GM21381 (cell line): ENCODE measurements around the gene SETD1B.
"Not testable (repeated sequence)": the region's sequence is repeated elsewhere in the genome, so short reads cannot be mapped to it uniquely, and the experiment has no call there.

ENCODE experiments used
- ATAC-seq: cut with Tn5 transposase; IDR thresholded peaks from one replicate; pipeline ENCODE4 v1.9.1; 2021; ENCODE audit warnings: mild to moderate bottlenecking, moderate library complexity; ENCODE audit not compliant: unreplicated experiment

Gene SETD1B

DNA sequence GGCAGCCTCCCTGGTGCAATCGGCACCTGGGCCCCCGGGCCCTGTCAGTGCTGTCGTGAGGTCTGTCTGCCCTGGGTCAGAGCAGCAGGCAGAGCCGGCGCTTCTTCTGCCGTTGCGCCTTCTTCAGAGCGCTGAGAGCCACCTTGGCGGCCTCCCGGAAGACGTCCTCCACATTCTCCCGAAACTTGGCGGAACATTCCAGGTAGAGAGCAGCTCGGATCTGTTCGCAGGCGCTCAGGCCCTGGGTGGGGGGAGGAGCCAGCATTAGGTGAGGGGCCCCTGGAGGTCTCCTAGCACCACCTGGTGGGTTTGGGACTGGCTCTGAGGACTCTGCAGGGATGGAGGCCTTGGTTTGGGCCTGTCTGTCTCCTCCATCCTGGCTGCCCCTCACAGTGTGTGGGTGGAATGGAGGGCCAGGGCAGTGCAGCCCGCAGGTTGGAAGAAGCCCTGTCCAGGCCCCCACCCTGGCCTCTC is 24.4 kb upstream of the SETD1B start:
- ATAC-seq, result no peak

DNA sequence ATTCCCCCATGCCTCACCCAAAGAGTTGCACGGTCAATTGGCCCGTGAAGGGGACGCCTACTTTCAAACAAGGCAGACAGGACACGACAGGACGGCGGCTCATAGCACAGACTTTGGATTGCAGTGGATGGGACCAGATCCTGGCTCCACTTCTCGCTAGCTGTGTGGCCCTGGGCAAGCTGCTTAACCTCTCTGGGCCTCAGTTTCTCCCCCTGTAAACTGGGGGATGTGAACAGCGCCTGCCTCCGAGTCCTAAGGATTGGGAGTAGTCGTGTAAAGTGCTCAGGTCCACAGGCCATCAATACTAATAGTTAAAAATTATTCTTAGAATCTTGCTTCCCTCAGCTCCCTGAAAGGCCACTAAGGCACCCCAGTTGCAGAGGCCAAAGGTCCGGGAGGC is 23.4 kb upstream of the SETD1B start:
- ATAC-seq, result no peak

DNA sequence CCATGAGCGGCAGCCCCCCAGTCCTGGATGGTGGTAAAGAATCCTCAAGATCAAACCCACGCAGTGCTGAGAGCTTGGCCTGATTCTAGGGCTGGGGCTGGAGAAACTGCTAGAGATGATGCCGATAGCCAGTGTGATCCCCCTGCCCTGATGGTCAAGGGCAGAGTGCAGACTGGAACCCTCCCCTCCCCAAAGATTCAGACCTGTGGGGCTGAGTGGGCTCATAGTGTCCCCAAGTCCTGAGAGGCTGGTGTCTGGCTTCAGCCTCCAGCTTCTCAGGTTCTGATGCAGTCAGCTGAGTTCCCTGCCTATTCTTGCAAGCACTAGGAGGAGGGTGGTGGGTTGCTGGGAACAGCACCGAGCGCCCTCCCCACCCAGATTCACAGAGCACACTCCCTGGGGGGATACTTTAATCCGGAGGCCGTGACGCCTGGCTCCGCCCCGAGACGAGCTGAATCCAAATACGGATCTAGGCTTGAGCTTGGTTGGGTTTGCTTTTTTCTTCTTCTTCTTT is 22.3 kb upstream of the SETD1B start:
- peak; percentile 25 for ATAC-seq

DNA sequence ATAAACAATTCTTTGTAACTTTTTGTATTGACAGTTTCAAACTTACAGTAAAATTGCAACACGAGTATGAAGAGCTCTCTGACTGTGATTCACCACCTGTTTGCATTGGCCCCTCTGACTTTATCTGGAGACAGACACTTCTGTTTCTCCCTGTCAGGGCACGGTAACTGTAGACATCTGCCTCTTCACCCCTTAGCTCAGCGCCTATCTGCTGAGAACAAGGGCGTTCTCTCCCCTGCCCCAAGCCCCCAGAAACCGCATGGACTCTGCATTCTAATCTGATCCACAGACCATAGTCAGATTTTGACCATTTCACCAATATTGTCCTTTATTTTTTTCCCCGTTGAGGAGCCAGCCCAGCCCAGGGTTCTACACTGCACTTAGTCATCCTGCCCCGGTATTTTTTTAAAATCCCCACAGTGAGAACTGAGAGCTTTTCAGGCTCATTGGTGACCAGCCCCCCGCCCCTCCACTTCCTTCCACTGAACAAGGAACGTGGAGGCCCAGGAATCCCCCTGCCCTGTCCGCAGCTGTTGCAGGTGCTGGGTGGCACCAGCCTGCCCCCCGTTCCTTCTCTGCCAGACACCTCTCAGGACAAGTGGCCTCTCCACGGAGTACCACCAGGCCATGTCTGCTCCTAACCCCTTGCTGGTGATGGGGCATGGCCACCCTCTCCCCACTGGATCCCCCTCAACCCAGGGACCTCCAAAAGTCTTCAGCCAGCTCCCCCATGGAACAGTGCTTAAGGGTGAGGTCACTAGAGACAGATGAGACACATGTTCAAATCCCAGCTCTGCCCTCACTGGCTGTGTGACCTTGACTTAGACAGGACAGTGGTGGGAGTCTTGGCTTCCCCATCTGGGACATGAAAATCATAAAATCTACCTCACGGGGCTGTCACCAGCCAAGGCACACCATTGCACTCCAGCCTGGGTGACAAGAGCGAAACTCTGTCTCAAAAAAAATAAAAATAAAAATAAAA is 21.5 kb upstream of the SETD1B start:
- peak; percentile 42 for ATAC-seq

DNA sequence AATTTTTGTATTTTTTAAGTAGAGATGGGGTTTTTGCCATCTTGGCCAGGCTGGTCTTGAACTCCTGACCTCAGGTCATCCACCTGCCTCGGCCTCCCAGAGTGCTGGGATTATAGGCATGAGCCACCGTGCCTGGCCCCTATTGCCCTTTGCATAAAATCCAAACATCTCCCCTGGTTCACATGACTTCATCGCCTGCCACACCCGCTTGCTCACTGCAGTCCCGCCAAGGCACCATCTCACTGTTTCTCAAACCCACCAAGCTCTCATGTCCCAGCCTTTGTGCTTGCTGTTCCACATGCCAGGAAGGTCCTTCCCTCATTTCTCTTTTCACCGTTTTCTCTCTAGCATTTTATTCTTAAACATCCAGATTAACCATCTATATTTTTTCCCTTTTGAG is 20.0 kb upstream of the SETD1B start:
- no peak for ATAC-seq

DNA sequence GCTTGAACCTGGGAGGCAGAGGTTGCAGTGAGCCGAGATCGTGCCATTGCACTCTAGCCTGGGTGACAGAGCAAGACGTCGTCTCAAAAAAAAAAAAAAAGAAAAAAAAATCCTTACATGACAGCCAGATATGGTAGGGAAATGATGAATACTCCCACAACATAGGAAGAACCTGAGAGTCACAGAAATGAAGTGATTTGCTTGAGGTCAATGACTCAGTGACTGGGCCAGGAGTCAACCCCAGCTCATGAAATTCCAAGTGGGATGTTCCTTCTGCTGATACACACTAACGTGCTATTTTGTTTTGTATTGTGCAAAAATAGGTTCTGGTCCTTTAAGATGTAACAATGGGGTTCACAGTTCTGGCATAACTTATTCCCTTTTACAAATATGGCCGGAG is 19.3 kb upstream of the SETD1B start:
- ATAC-seq, result no peak

DNA sequence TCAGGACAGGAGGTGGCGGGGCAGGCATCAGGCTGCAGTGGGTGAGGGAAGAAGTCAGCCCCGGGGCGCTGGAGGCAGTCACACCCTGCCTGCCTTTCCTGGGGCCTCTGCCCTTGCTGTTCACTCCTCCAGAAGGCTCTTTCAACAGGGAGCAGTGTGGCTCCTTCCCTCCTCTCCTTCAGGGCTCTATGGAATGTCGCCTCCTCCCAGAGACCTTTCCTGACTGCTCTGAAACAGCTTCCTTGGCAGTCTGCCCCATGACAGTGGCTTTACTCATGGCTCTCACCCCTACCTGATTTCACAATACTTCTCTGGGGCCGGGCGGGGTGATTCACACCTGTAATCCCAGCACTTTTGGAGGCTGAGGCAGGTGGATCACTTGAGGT is 17.4 kb upstream of the SETD1B start:
- no peak for ATAC-seq

DNA sequence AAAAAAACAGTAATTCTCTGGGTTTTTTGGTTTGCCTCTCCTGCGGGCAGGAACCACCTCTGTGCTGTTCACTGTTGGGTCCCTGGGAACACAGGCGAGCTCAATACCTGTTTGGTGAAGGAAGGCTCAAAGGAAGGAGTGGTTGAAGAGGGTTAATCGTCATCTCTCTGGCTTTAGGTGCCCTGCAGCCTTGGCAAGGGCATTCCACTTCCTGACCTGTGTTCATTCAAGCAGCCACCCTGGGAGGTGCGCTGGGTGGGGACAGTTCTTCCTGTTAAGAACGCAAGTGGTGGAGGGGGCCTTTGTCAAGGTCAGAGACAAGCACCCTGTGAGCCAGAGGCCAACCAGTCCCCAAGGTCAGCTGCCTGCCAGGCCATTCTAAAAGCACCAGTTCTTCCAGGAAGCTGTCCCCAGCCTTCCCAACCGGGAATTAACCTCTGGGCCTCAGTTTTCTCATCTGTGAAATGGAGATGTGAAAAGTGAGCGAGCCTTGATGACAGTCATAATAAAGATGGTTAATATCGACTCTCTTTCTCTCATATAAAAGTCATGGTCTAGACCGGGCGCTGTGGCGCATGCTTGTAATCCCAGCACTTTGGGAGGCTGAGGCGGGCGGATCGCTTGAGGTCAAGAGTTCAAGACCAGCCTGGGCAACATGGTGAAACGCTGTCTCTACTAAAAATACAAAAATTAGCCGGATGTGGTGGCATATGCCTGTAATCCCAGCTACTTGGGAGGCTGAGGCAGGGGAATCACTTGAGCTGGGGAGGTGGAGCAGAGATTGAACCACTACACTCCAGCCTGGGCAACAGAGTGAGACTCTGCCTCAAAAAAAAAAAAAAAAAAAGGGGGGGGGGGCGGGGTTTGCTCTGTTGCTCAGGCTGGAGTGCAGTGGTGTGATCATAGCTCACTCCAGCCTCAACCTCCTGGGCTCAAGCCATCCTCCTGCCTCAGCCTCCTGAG is 16.5 kb upstream of the SETD1B start:
- no peak for ATAC-seq

DNA sequence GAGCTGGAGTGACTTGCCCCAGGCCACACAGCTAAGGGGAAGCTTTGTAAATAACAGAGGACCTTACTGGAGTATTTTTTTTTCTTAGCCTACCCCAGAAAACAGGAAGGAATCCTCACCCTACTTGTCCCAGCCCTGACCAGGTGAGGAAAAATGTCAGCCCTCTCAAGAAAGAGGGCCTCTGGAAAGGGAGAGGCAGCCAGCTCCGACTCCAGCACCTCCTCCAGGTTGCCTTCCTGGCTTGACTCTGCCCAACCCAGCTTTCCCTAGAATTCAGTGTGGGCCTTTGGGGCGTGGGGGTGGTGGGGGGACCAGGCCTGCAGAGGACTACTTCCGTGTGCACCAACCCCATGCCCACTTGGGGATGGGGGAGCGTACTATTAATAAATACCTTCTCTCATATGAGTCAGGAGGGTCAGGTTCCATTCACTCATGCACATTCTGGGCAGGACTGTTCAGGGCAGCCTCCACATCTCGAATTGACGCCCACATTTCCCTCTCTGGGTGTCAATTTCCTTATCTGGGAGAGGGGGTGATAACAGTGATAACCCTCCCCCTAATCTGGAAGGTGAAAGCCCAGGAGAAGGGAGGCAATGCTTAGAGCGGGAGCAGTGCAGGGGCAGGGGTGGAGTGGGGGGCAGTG is 15.5 kb upstream of the SETD1B start:
- ATAC-seq, result no peak

DNA sequence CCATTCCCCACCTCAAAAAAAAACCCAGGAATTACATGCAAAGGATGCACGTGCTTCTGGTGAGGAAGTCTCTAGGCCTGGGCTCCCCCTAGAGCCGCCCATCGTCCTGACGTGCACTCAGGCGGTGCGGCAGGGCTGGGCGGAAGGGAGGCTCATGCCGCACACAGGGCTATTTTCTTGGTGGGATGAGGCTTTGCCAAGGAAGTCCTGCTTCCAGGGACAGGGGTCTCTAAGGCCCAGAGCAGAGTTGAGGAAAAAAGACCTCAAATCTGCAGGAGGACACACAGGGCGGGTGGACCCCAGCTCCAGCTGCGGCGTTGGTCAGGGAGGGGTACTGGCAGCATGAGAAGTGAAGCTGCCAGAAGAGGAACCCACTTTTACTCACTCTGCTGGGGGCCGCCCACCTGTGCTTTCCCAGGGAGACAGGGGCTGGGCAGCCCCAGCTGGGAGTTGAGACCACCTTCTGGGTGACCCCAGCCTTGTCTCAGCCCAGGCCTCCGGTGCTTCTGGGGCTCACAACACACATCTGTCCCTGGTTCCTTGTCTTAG is 14.5 kb upstream of the SETD1B start:
- peak; percentile 4 for ATAC-seq

DNA sequence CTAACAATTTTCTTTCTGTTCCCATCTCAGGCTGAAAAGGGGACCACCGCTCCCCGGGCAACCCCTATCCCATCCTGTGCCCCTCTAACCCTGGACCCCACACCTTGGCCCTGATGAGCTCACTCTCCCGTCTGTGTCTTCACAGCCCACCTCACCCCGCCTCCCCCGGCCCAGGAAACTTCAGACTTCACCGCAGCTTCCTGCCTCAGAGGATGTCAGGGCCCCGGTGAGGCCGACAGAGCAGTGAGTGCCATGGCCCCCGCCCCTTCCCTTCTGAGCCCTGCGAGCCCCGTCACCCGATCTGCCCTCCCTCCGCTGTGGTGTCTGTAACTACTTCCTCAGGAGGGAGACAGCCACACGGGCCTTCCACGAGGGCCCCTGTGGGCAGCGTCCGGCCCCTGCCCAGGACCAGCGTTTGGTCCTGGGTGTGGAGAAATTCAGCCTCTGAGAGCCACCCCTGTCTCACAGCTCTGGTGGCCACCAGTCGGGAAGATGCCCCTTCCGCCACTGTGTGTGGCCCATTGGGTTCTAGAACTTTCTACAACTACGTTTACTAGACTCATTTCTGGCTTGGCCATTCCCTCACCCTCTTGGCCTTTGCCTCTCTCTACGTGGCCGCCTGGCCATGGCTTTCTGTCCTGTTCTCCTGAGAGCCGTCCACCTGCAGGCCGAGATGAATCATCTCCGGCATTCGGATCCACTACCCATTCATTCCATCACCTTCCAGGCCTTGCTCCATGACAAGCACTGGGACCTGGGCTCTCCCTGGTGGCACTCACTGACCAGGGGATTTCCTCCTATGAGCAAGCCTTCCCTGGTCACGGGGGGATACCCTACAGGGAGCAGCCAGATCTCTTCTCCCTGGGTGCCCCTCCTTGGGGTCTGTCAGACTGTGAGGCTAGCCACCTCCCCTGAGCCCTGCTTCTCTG is 13.7 kb upstream of the SETD1B start:
- peak; percentile 30 for ATAC-seq

DNA sequence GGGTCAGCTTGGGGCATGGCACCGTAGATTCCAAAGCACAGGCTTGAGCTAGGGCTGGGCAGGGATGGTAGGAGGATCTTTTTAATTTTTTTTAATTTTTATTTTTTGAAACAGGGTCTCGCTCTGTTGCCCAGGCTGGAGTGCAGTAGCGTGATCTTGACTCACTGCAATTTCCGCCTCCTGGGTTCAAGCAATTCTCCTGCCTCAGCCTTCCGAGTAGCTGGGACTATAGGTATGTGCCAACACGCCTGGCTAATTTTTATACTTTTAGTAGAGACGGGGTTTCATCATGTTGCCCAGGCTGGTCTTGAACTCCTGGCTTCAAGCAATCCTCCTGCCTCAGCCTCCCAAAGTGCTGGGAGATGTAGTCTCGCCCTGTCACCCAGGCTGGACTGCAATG is 13.0 kb upstream of the SETD1B start:
- ATAC-seq, result not testable (repeated sequence)

DNA sequence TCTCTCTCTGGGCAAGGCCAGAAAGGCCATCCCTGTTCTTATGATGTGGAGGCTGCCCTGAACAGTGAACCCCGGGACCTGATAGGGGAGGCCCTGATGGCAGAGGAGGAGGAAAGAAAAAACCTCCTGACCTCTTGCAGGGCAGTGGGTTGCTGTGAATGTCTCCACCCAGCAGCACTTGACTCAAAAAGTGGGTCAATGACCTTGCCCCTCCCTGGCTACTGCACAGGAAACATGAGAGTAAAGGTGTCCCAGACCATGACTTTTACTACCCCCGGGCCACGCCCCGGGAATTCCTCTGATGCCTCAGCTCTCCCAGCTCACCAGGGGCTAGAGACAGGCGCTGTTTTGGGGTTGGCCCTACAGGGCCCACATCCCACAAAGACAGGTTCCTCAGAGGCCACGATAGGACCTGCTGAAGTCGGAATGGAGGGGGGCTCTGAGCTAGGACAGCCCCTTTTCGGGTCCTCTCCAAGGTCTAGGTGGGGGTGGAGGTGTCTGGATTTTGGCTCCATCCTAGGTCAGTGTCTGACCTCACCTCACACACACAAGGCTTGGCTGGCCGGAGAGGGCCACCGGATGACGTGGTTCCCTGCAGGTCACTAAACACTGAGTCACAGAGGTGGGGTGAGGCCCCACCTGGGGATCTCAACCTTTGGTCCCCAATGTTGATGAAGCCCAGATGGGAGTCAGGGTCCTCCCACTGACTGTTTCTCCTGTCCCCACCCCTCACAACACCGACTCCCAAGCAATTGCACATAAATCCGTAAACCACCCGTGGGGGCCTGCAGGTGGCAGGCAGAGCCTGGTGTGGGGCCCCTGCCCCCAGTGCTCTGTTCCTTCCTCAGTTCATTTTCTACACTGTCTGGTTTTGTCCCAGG is 11.9 kb upstream of the SETD1B start:
- ATAC-seq, result no peak

DNA sequence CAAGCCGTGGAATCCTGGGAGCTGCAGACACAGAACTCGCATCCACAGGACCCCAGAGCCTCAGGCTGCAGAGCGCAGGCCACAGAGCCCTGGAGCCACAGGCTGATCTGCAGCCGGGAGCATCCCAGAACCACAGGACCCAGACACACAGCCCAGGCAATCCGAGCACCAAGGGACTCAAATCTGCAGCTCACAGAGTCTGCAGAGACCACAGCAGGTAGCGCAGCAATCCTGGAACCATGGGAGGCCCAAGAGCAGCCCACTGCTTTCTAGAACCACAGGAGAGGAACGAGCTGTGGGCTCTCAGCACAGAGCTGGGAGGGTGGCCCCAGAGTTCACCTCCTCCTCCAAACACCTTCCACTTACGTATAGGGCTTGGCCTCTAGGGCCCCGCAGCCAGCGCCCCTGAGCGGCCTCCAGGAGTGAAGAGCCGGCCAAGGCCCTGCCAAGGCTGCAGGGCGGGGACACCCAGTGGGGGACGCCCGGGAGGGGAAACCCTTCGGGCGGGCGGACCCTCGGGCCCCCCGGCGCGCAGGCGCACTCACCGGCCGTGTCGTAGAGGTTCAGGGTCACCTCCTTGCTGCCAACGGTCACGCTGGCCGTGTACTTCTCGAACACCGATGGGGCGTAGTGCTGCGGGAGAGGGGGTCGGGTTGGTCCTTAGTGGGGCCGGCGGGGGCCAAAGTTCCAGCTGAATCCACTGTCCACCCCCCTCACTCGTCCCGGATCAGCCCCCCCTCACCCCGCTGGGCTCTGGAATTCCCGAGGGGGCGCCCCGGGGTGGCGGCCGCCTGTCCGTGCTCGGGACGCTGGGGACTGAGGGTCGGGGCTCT is 11.0 kb upstream of the SETD1B start:
- no peak for ATAC-seq

DNA sequence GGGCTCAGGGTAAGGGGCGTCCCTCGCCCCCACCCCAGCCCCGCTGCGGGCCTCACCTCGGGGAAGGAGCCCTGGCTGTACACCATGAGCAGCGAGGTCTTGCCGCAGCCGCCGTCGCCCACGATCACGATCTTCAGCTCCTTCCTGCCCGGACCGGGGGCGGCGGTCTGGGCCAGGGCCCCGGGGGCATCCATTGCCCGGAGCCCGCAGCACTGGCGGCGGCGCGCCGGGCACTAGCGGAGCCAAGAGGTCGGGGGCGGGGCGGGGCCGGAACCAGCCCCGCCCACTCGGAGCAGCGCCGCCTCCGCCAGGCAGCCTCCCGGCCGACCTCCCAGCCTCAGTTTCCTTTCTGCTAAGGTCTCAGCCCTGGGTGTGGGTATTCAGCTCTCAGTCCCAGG is 10.4 kb upstream of the SETD1B start, which contains the start of gene RHOF:
Gene RHOF (minus strand): TSS at position 249 of the 398 bp plus-strand sequence. CDS start 55 bp downstream, at position 194.
- ATAC-seq, result peak; percentile 15

DNA sequence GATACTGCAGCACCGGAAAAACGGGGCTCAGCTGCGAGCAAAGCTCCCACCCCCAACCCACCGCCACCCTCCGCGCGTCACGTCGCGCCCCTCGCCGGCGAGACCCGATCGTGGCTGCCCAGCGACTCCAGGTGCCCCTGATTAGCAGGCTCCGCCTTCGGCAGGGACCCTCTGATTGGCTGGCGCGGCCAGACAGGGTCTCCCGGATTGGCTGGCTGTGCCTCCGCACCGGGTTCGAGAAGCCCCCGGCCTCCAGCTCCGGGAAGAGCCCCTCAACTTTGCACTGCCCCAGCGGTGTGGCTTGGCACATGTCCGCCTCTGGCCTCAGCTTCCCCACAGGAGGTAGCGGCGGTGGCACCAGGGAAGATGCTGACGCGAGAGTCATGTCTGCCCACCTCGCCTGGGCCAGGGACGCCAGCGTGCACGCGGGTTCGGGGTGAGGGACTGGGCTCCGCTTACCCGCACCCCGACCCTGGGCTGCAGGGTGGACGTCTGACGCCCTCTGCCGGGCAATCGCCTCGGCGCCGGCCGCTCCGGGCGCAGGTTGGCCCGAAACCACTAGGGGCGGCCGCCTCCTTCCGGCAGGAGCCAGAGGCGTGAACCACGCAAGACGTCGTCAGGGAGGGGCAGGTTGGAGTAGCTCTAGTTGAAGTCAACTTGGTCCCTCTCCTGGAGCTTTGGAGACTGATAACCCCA is 9.8 kb upstream of the SETD1B start:
- ATAC-seq, result peak; percentile 45

DNA sequence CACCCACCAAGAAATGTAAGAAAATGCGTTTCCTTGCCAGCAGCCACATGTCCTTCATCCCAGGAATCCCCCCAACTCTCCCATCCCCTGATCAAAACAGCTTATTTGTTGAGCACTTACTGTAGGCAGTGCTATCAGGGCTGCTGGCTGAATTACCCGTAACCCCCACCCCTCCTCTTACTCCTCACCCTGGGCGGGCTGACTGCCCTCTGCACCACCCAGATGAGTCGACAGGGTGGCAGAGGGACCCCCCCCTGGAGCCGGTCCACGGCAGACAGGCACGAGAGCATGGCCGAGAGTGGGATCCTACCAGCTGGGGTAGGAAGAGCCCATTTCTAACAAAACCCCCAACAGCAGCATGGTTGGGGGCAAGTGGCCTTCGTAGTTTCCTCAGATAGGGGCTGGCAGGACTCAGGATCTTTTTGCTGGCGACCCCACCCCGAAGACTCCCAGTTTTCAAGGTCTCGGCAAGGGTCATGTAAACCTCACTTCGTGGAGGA is 9.2 kb upstream of the SETD1B start:
- no peak for ATAC-seq
